Testis (tissue), 2 donors: Measurements from ENCODE around the gene LYPD6.

Source experiments
- POLR2A ChIP-seq: fragments of 450-650 bp; IDR thresholded peaks from one replicate; pipeline ENCODE4 v1.6.1; 2017; ENCODE audit warnings: antibody characterized with exemption, mild to moderate bottlenecking, moderate library complexity
- TF ChIP-seq, protein P1 (sequence below), 3 experiments: fragments of 450-650 bp in 2 of 3; fragments of 200-600 bp in 1 of 3; sonication (generic) in 1 of 3; IDR thresholded peaks; one replicate each; pipeline ENCODE4 v1.5.1; 2016 to 2019; ENCODE audit warnings: antibody characterized with exemption in 3 of 3, mild to moderate bottlenecking in 2 of 3, moderate library complexity in 1 of 3

- TF ChIP-seq, protein P1, sequence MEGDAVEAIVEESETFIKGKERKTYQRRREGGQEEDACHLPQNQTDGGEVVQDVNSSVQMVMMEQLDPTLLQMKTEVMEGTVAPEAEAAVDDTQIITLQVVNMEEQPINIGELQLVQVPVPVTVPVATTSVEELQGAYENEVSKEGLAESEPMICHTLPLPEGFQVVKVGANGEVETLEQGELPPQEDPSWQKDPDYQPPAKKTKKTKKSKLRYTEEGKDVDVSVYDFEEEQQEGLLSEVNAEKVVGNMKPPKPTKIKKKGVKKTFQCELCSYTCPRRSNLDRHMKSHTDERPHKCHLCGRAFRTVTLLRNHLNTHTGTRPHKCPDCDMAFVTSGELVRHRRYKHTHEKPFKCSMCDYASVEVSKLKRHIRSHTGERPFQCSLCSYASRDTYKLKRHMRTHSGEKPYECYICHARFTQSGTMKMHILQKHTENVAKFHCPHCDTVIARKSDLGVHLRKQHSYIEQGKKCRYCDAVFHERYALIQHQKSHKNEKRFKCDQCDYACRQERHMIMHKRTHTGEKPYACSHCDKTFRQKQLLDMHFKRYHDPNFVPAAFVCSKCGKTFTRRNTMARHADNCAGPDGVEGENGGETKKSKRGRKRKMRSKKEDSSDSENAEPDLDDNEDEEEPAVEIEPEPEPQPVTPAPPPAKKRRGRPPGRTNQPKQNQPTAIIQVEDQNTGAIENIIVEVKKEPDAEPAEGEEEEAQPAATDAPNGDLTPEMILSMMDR (IDR thresholded peaks at IDR 0.05): no peak
- TF ChIP-seq POLR2A: no peak
These were observed 128.1 kb downstream of the LYPD6 start for GRCh38 chr2:149458502-149458901.
